Lung (tissue), 12 donors: ENCODE measurements around the gene SLC22A9. TPM values are rescaled to one million over a fixed set of nuclear protein-coding genes. Genes with fewer than 3 reads are reported as not detected.

Experiments
- ATAC-seq: fragments of 200-7000 bp; cut with Tn5 transposase; one replicate; pipeline ENCODE4 v1.9.1; 2020; ENCODE audit warnings: moderate number of reproducible peaks; ENCODE audit not compliant: insufficient read depth, low FRiP score
- DNase-seq, 3 donors: peaks; one replicate each; pipeline ENCODE4 v3.0.0-alpha.2; 2013 to 2017
- H3K27ac ChIP-seq, 2 donors: one replicate each; pipeline ENCODE4 v1.5.1; 2013; ENCODE audit warnings: mild to moderate bottlenecking in 2 of 2, moderate library complexity in 2 of 2, control low read depth in 1 of 2, inconsistent platforms in 1 of 2, low read depth in 1 of 2, low read length in 1 of 2
- H3K27me3 ChIP-seq, 3 donors: one replicate each; pipeline ENCODE4 v1.5.1; 2013; ENCODE audit warnings: low read length in 2 of 3; ENCODE audit not compliant: control insufficient read depth in 3 of 3, insufficient read depth in 3 of 3
- H3K36me3 ChIP-seq, 4 donors: one replicate each; pipeline ENCODE4 v1.5.1; 2013; ENCODE audit warnings: low read length in 4 of 4, mild to moderate bottlenecking in 1 of 4, moderate library complexity in 1 of 4; ENCODE audit not compliant: control insufficient read depth in 4 of 4, insufficient read depth in 4 of 4
- H3K4me1 ChIP-seq, 5 donors: one replicate each; pipeline ENCODE4 v1.5.1; 2013; ENCODE audit warnings: low read length in 5 of 5, mild to moderate bottlenecking in 2 of 5, moderate library complexity in 1 of 5; ENCODE audit not compliant: control insufficient read depth in 5 of 5, insufficient read depth in 5 of 5
- H3K4me3 ChIP-seq: one replicate; pipeline ENCODE4 v1.5.1; 2013; ENCODE audit warnings: mild to moderate bottlenecking, control low read depth, moderate library complexity
- H3K9ac ChIP-seq, 2 donors: one replicate each; pipeline ENCODE4 v1.5.1; 2013; ENCODE audit warnings: low read length in 2 of 2, control low read depth in 1 of 2; ENCODE audit not compliant: insufficient read depth in 1 of 2
- H3K9me3 ChIP-seq, 4 donors: one replicate each; pipeline ENCODE4 v1.5.1; 2013; ENCODE audit warnings: low read length in 3 of 4, mild to moderate bottlenecking in 1 of 4, moderate library complexity in 1 of 4; ENCODE audit not compliant: control insufficient read depth in 4 of 4, insufficient read depth in 3 of 4
- CTCF ChIP-seq: IDR thresholded peaks from 2 replicates; pipeline ENCODE4 v1.5.1; 2012; ENCODE audit warnings: mild to moderate bottlenecking; ENCODE audit errors: control extremely low read depth, extremely low read depth
- WGBS, 2 donors: extraction: QIAGEN DNeasy Blood & Tissue Kit; methylation state at CpG; one replicate each; pipeline ENCODE4 v1.1.7; 2013; 5-methylcytosine and 5-hydroxymethylcytosine counted together
- polyA plus RNA-seq, 2 donors: library from polyadenylated mRNA; stranded (reverse); fragments of 200-250 nt; gene quantifications; one replicate each; pipeline ENCODE4 v1.2.1, GENCODE V29; 2013
- total RNA-seq, 2 donors: library from RNA; depleted of rRNA in 1 of 2; stranded (reverse); fragments of >200 nt in 1 of 2; gene quantifications; one replicate each; pipeline ENCODE4 v1.2.1, GENCODE V29; 2014 to 2021
- donor health status: control.
- donor health status: control.
- donor health status: Bipolar disorder and iron deficiency.
- donor health status: healthy.
- donor health status: DM: yes; HTN: yes; CAD: no.

SLC22A9 gene
- total and polyA plus RNA-seq, 4 donors, result not detected

- Histone ChIP-seq H3K36me3 (no peaks in the 10 kb centered on the region), H3K9me3 (no peaks in the 10 kb centered on the region), H3K4me1 (no peaks in the 10 kb centered on the region), H3K27ac (no peak overlapping the region), H3K9ac (no peak overlapping the region), H3K27me3 (no peaks in the 10 kb centered on the region), H3K4me3 (no peak overlapping the region)
- WGBS, 2 donors, result 8 to 43% methylated on average over 1 of the region's 1 CpG
- DNase-seq (no peak), ATAC-seq (no peak)
- no peak for TF ChIP-seq CTCF
Measured at GRCh38 chr11:63448646-63449045, 79.1 kb downstream of the SLC22A9 start.

- Histone ChIP-seq H3K27ac (no peak overlapping the region), H3K9ac (no peak overlapping the region), H3K9me3 (no peaks in the 10 kb centered on the region), H3K4me3 (no peak overlapping the region), H3K4me1 (no peaks in the 10 kb centered on the region), H3K27me3 (no peaks in the 10 kb centered on the region), H3K36me3 (no peaks in the 10 kb centered on the region)
- ATAC-seq, result no peak
- no peak for TF ChIP-seq CTCF
- WGBS, 2 donors, result 73 to 74% methylated on average over 6 of the region's 6 CpGs
- DNase-seq, result no peak
Measured at GRCh38 chr11:63459586-63459985, 90.0 kb downstream of the SLC22A9 start.

Other genes starting within 250 kb of the SLC22A9 start
- not detected for gene SLC22A24, start 225.6 kb upstream of the SLC22A9 start, total RNA-seq
- gene SLC22A24, start 225.6 kb upstream of the SLC22A9 start, polyA plus RNA-seq, result not detected
- gene SLC22A25, start 126.2 kb upstream of the SLC22A9 start, total RNA-seq, result not detected
- not detected for gene SLC22A25, start 126.2 kb upstream of the SLC22A9 start, polyA plus RNA-seq
- gene PLAAT5, start 121.4 kb downstream of the SLC22A9 start, total RNA-seq, result 1 to 10 TPM; 1.1 to 5.6 TPM
- 1 to 10 TPM; 2.5 to 3.8 TPM for gene PLAAT5, start 121.4 kb downstream of the SLC22A9 start, polyA plus RNA-seq
- gene LGALS12, start 136.3 kb downstream of the SLC22A9 start, total RNA-seq, result 1 to 10 TPM in 1 of 2 donors, under 1 TPM in 1; 0.43 to 1.3 TPM
- gene LGALS12, start 136.3 kb downstream of the SLC22A9 start, polyA plus RNA-seq, result under 1 TPM; 0.75 to 0.98 TPM
- 100 to 1,000 TPM in 1 of 2 donors, 10 to 100 TPM in 1; 49.7 to 133 TPM for gene PLAAT4, start 167.0 kb downstream of the SLC22A9 start, total RNA-seq
- 100 to 1,000 TPM; 163 to 336 TPM for gene PLAAT4, start 167.0 kb downstream of the SLC22A9 start, polyA plus RNA-seq
- gene PLAAT2, start 193.6 kb downstream of the SLC22A9 start, total RNA-seq, result 1 to 10 TPM; 2.2 to 8.3 TPM
- gene PLAAT2, start 193.6 kb downstream of the SLC22A9 start, polyA plus RNA-seq, result 10 to 100 TPM; 21.3 to 29.8 TPM
- gene PLAAT3, start 244.6 kb downstream of the SLC22A9 start, total RNA-seq, result 100 to 1,000 TPM in 1 of 2 donors, 10 to 100 TPM in 1; 12.7 to 124 TPM
- gene PLAAT3, start 244.6 kb downstream of the SLC22A9 start, polyA plus RNA-seq, result 100 to 1,000 TPM in 1 of 2 donors, 10 to 100 TPM in 1; 55.5 to 232 TPM